ENCODE data around the gene USH1C.

USH1C gene

DNA sequence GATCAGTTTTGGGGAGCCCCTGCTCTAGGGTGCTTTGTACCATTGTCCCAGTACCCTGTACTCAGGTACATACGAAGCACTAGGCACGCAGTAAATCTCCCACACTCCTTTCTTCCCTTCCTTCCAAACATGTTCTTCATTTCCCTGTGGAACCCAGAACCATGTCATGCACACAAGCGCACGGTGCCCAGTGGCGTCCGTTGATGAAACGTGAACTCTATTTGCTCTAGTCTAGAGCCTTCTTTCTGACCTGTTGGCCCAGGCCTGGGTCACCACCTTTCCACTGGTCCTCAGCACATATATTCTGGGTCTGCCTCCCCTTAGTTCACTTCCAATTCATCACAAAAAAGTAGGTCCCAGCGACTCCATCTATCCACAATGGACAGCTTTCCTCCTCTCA, 7.0 kb downstream of the USH1C start:
- Histone ChIP-seq H4K20me1 (ENCODE audit: insufficient read depth) (no peaks in the 10 kb centered on the region), H3K4me1 (ENCODE audit: low read depth, poor library complexity, severe bottlenecking) (no peaks in the 10 kb centered on the region), H3K36me3 (ENCODE audit: insufficient read depth) (no peaks in the 10 kb centered on the region), H3K9ac (no peak overlapping the region), H3K4me3 (IDR thresholded peaks at IDR 0.05; ENCODE audit: insufficient read depth, low read depth, low read length) (no peak overlapping the region), H3K27me3 (ENCODE audit: insufficient read depth, low read depth) (no peaks in the 10 kb centered on the region), H3K79me2 (ENCODE audit: insufficient read depth, low read depth) (no peaks in the 10 kb centered on the region), H3K4me2 (no peak overlapping the region), H2AFZ (ENCODE audit: low read depth) (no peak overlapping the region), H3K27ac (no peak overlapping the region)
- TF ChIP-seq CTCF (conservative IDR thresholded peaks at IDR 0.05; ENCODE audit: low read depth, low read length): no peak

DNA sequence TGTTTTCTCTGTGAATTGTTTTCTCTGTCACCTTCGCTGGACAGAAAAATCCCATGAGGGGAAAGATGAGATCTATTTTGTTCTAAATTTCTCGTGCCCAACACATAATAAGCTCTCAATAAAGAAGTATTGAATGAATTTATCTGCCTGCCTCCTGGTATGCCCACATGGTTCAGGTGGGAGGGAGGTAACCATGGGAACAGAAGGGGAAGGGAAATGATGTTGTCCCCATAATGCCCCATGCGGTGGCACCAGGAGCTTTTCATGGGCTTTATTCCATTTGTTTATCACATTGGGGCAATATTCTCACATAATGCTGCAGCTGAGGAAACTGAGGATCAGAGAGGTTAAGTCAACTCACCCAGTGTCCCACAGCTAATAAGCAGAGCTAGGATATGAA, 8.7 kb downstream of the USH1C start:
- Histone ChIP-seq H3K27me3 (ENCODE audit: insufficient read depth, low read depth) (no peaks in the 10 kb centered on the region), H3K79me2 (ENCODE audit: insufficient read depth, low read depth) (no peaks in the 10 kb centered on the region), H3K36me3 (ENCODE audit: insufficient read depth) (no peaks in the 10 kb centered on the region), H3K4me1 (ENCODE audit: low read depth, poor library complexity, severe bottlenecking) (no peaks in the 10 kb centered on the region), H3K4me2 (no peak overlapping the region), H2AFZ (ENCODE audit: low read depth) (no peak overlapping the region), H3K27ac (no peak overlapping the region), H3K9ac (no peak overlapping the region), H4K20me1 (ENCODE audit: insufficient read depth) (no peaks in the 10 kb centered on the region), H3K4me3 (IDR thresholded peaks at IDR 0.05; ENCODE audit: insufficient read depth, low read depth, low read length) (no peak overlapping the region)
- no peak for TF ChIP-seq CTCF (conservative IDR thresholded peaks at IDR 0.05; ENCODE audit: low read depth, low read length)

DNA sequence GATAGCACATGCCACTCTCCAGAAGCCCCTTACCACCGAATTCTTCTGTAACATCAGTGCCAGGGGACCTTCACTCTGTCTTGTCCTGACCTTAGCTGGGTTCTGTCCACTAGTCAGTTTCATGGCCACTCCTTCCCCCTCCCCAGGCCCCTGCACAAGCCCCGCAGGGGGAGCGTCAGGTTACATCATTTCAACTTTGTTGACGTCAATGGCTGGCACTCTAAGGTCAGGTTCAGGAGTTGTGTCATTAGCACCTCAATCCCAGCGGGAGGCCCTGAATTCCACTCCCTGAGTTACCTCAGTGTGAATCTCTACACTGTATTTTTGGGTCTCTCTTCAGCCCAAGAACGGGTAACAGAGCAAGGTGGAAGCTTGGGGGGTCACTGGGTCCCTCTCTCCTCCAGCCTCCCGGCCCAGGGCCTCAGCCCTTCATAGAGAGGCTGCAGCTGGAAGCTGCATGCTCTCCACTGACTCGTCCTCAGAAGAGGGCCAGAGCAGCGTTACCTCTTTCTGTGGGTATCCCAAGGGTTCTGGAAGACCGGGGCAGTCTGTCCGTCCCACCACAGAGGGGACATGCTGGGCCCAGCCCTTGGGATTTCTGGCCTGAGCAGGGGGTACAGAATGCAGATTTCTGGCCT, 10.3 kb downstream of the USH1C start:
- no peaks in the 10 kb centered on the region for H4K20me1 ChIP-seq (ENCODE audit: insufficient read depth)
- no peak overlapping the region for H2AFZ ChIP-seq (ENCODE audit: low read depth)
- H3K9ac ChIP-seq: no peak overlapping the region
- TF ChIP-seq CTCF (conservative IDR thresholded peaks at IDR 0.05; ENCODE audit: low read depth, low read length): no peak
- no peak overlapping the region for H3K27ac ChIP-seq
- H3K4me2 ChIP-seq: no peak overlapping the region
- H3K36me3 ChIP-seq (ENCODE audit: insufficient read depth): no peaks in the 10 kb centered on the region
- no peak overlapping the region for H3K4me3 ChIP-seq (IDR thresholded peaks at IDR 0.05; ENCODE audit: insufficient read depth, low read depth, low read length)
- H3K27me3 ChIP-seq (ENCODE audit: insufficient read depth, low read depth): no peaks in the 10 kb centered on the region; the same call in 1 of the 2 replicates
- no peaks in the 10 kb centered on the region for H3K79me2 ChIP-seq (ENCODE audit: insufficient read depth, low read depth)
- H3K4me1 ChIP-seq (ENCODE audit: low read depth, poor library complexity, severe bottlenecking): no peaks in the 10 kb centered on the region

DNA sequence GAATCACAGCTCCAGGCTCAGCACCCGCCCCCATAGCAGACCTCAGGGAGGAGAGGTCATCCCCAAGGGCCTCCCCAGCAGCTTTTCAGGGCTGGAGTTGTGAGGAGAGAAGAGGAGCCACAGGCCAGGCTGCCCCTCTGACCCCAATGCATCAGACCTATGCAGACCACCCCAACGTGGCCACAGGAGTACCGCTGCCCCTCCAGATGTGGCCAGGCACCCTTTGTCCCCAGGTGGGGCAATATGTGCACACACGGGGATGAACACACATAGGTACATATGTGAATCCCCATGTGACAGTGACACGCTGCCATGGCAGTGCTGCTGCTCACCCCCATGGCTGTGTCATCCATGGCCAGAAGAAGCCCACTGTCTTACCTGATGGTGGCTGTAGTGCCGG, 10.9 kb downstream of the USH1C start:
- Histone ChIP-seq H3K79me2 (ENCODE audit: insufficient read depth, low read depth) (no peaks in the 10 kb centered on the region), H3K36me3 (ENCODE audit: insufficient read depth) (no peaks in the 10 kb centered on the region), H3K4me2 (no peak overlapping the region), H2AFZ (ENCODE audit: low read depth) (no peak overlapping the region), H3K4me3 (IDR thresholded peaks at IDR 0.05; ENCODE audit: insufficient read depth, low read depth, low read length) (no peak overlapping the region), H3K9ac (no peak overlapping the region), H3K4me1 (ENCODE audit: low read depth, poor library complexity, severe bottlenecking) (no peaks in the 10 kb centered on the region), H3K27me3 (ENCODE audit: insufficient read depth, low read depth) (no peaks in the 10 kb centered on the region; the same call in 1 of the 2 replicates), H3K27ac (no peak overlapping the region), H4K20me1 (ENCODE audit: insufficient read depth) (no peaks in the 10 kb centered on the region)
- TF ChIP-seq CTCF (conservative IDR thresholded peaks at IDR 0.05; ENCODE audit: low read depth, low read length): no peak

All from KMS-11 (cell line).